Left ventricle myocardium inferior (tissue), 1 donor: ENCODE data around the gene CBL. TPM values are rescaled to one million over a fixed set of nuclear protein-coding genes. Genes with fewer than 3 reads are reported as not detected.
A peak's percentile ranks its signal among the peaks of the same experiment; 100 is the strongest.

Experiments
- DNase-seq: peaks from one replicate; pipeline ENCODE4 v3.0.0-alpha.2; 2020
- H3K27ac ChIP-seq: fragments of 200-600 bp; replicated peaks from 2 replicates; pipeline ENCODE4 v1.8.0; 2021
- H3K27me3 ChIP-seq: fragments of 200-600 bp; 2 replicates; pipeline ENCODE4 v1.8.0; 2021; ENCODE audit warnings: low read depth
- H3K36me3 ChIP-seq: fragments of 200-600 bp; 2 replicates; pipeline ENCODE4 v1.8.0; 2021
- H3K4me1 ChIP-seq: fragments of 200-600 bp; 2 replicates; pipeline ENCODE4 v1.8.0; 2021
- H3K4me3 ChIP-seq: fragments of 200-600 bp; 2 replicates; pipeline ENCODE4 v1.8.0; 2021; ENCODE audit warnings: mild to moderate bottlenecking, moderate library complexity
- H3K9me3 ChIP-seq: fragments of 200-600 bp; replicated peaks from 2 replicates; pipeline ENCODE4 v1.8.0; 2021
- CTCF ChIP-seq: fragments of 200-600 bp; IDR thresholded peaks from 2 replicates; pipeline ENCODE4 v1.8.0; 2021; ENCODE audit warnings: antibody characterized with exemption, mild to moderate bottlenecking, borderline replicate concordance
- intact Hi-C: fragments of 100-400 bp; cut with micrococcal nuclease; formaldehyde crosslinking; loops from one replicate; pipeline ENCODE4 v1.11.0; 2022
- total RNA-seq: library from RNA; stranded (reverse); fragmentation: NEBNext Ultra II Directional; extraction: Animal tissue kit (Norgen Biotek cat#: 25700); gene quantifications from one replicate; pipeline ENCODE4 v1.2.1, GENCODE V29; 2021
- donor health status: DM: no; HTN: yes; CAD: no; lungs with severe emphysema.

Gene CBL
- total RNA-seq, 1 donor from 2014 or later: 7.0 TPM

GRCh38 chr11:119310682-119311052, 104.5 kb downstream of the CBL start:
- peak overlapping the region; percentile 51 for H3K27ac ChIP-seq
- H3K4me1 ChIP-seq: peaks cover 33% of the 10 kb centered on the region
- intact Hi-C loops: no loop called here

DNA sequence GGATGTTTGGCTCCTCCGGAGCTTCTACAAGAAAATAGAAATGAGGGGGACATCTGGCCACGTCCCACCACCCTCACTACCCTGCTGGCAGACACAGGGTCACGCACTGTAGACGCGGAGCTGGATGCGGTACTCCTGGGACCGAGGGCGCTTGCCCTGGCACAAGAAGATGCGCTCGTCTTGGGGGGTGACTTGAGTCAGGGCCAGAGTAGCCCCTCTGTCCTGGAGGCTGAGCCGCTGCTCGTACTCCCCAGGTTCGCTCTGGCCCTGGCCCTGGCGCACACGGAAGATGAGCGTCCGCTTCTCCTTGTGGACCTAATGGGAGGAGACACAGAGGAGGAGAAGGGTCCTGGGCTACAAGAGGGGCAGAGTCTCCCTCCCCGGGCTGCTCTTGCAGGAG, 108.6 kb downstream of the CBL start:
- H3K4me3 ChIP-seq: peak overlapping the region; percentile 79
- no peak for TF ChIP-seq CTCF
- no peaks in the 10 kb centered on the region for H3K27me3 ChIP-seq
- H3K4me1 ChIP-seq: peaks cover 55% of the 10 kb centered on the region
- peak overlapping the region; percentile 92 for H3K27ac ChIP-seq
- H3K9me3 ChIP-seq: no peaks in the 10 kb centered on the region
- no peak for DNase-seq
- intact Hi-C loops: no loop called here
- H3K36me3 ChIP-seq: peaks cover 51% of the 10 kb centered on the region

More at GRCh38 chr11:119310682-119311052, 104.5 kb downstream of the CBL start:
- H3K4me3 ChIP-seq: no peak overlapping the region
- no peak for TF ChIP-seq CTCF
- no peaks in the 10 kb centered on the region for H3K9me3 ChIP-seq
- DNase-seq: no peak
- no peaks in the 10 kb centered on the region for H3K27me3 ChIP-seq
- H3K36me3 ChIP-seq: peaks cover 64% of the 10 kb centered on the region

GRCh38 chr11:119315131-119316015, 109.2 kb downstream of the CBL start:
- peaks cover 62% of the 10 kb centered on the region for H3K4me1 ChIP-seq
- DNase-seq: peak; percentile 41
- H3K36me3 ChIP-seq: peaks cover 45% of the 10 kb centered on the region
- TF ChIP-seq CTCF: peak; percentile 43
- H3K9me3 ChIP-seq: no peaks in the 10 kb centered on the region
- H3K27ac ChIP-seq: peak overlapping the region; percentile 92
- no peaks in the 10 kb centered on the region for H3K27me3 ChIP-seq
- peak overlapping the region; percentile 79 for H3K4me3 ChIP-seq
- intact Hi-C loops: no loop called here

GRCh38 chr11:119316016-119316728, 110.0 kb downstream of the CBL start:
- Histone ChIP-seq H3K4me1 (peaks cover 65% of the 10 kb centered on the region), H3K4me3 (peak overlapping the region; percentile 79), H3K27me3 (no peaks in the 10 kb centered on the region), H3K36me3 (peaks cover 38% of the 10 kb centered on the region), H3K9me3 (no peaks in the 10 kb centered on the region), H3K27ac (peak overlapping the region; percentile 92)
- intact Hi-C loops: no loop called here
- peak; percentile 64 for DNase-seq
- no peak for TF ChIP-seq CTCF

DNA sequence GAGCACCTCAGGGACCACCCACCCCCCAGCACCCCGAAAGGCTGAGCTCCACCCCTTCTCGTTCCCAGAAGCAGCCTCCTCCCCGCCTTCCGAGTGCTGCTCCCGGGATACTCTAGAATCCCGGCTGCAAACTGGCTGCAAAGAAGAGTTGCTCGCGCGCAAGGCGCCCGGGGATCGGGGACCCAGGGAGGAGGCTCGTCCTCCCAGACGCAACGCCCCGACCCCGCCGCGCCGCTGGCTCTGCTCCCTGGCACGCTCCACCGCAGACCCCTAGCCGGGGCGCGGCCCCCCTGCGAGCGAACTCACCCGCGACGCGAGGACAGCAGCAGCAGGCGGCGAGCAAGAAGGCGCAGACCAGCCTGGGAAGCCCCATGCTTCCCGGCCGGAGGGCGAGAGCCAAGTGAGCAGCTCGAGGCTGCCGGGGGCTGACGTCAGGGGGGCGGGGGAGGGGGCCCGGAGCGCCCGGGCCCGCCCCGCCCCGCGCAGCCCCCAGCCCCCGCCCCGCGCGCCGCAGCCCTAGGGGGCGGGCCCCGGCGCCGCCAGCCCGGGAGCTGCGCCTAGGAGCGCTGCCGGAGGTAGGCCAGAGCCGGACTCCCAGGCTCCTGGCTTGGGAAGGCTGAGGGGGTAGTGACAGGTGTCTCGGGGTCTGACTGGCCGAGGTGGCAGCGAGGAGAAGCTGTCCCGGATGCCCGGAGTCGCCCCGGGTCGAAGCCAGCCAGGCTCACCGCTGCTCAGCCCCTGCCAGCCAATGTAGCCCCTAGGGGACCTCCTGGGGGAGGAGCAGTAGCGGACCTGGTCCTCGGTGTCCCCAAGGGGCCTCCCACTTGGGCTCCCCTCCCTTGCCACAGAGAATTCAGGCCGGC, 110.8 kb downstream of the CBL start, which contains the start of gene MCAM:
Gene MCAM (minus strand): TSS at position 402 of the 863 bp plus-strand sequence. CDS start 29 bp downstream, at position 373.
- TF ChIP-seq CTCF: no peak
- Histone ChIP-seq H3K4me3 (peak within 1 kb of the TSS; percentile 79), H3K27me3 (no peaks in the 10 kb centered on the region), H3K27ac (peak within 1 kb of the TSS; percentile 92), H3K9me3 (no peaks in the 10 kb centered on the region), H3K36me3 (peaks cover 30% of the 10 kb centered on the region), H3K4me1 (peaks cover 72% of the 10 kb centered on the region)
- peak; percentile 50 for DNase-seq
- intact Hi-C loops: no loop called here
